Upper lobe of left lung (tissue), 6 donors: ENCODE results near the gene ACOXL. TPM values are rescaled to one million over a fixed set of nuclear protein-coding genes. Genes with fewer than 3 reads are reported as not detected.
A peak's percentile ranks its signal among the peaks of the same experiment; 100 is the strongest.

Source experiments
- ATAC-seq, 2 donors: fragments of 200-7000 bp; cut with Tn5 transposase; one replicate each; pipeline ENCODE4 v1.9.1; 2022; ENCODE audit warnings: mild to moderate bottlenecking in 2 of 2, moderate library complexity in 2 of 2; ENCODE audit not compliant: low FRiP score in 2 of 2
- DNase-seq, 2 donors: peaks; one replicate each; pipeline ENCODE4 v3.0.0-alpha.2; 2019 to 2020
- H3K27ac ChIP-seq, 4 donors: fragments of 200-600 bp; sonication (generic); one replicate each; pipeline ENCODE4 v1.5.1; 2016 to 2019
- H3K27me3 ChIP-seq, 4 donors: fragments of 200-600 bp; sonication (generic); one replicate each; pipeline ENCODE4 v1.5.1; 2017 to 2019
- H3K36me3 ChIP-seq, 4 donors: fragments of 200-600 bp; sonication (generic); one replicate each; pipeline ENCODE4 v1.5.1; 2016 to 2019
- H3K4me1 ChIP-seq, 4 donors: fragments of 200-600 bp; sonication (generic); one replicate each; pipeline ENCODE4 v1.5.1; 2018 to 2019
- H3K4me3 ChIP-seq, 4 donors: fragments of 200-600 bp; sonication (generic); one replicate each; pipeline ENCODE4 v1.5.1; 2017 to 2019; ENCODE audit warnings: mild to moderate bottlenecking in 2 of 4, moderate library complexity in 1 of 4
- H3K9me3 ChIP-seq, 4 donors: fragments of 200-600 bp; sonication (generic); one replicate each; pipeline ENCODE4 v1.5.1; 2018 to 2019
- CTCF ChIP-seq, 6 experiments: fragments of 450-650 bp in 4 of 6; fragments of 200-600 bp in 2 of 6; sonication (generic) in 2 of 6; IDR thresholded peaks; one replicate each; pipeline ENCODE4 v1.5.1; 2016 to 2019; ENCODE audit warnings: antibody characterized with exemption in 6 of 6
- EP300 ChIP-seq, 4 donors: sonication (generic); formaldehyde crosslinking; IDR thresholded peaks; one replicate each; pipeline ENCODE4 v1.5.1; 2017; ENCODE audit warnings: antibody characterized with exemption in 4 of 4, control low read depth in 2 of 4
- POLR2A ChIP-seq, 4 donors: fragments of 450-650 bp; IDR thresholded peaks; one replicate each; pipeline ENCODE4 v1.5.1; 2016 to 2017; ENCODE audit warnings: antibody characterized with exemption in 4 of 4, mild to moderate bottlenecking in 2 of 4
- POLR2AphosphoS5 ChIP-seq, 2 donors: sonication (generic); formaldehyde crosslinking; IDR thresholded peaks; one replicate each; pipeline ENCODE4 v1.5.1; 2017; ENCODE audit warnings: antibody characterized with exemption in 2 of 2
- WGBS, 2 donors: methylation state at CpG; one replicate each; pipeline ENCODE4 v1.1.5; 2017 to 2018; 5-methylcytosine and 5-hydroxymethylcytosine counted together
- total RNA-seq, 6 donors: library from RNA; depleted of rRNA in 4 of 6; stranded (reverse); fragments of >200 nt in 4 of 6; gene quantifications; one replicate each; pipeline versions ENCODE4 v1.1.0 to v1.2.1, GENCODE V29; 2016 to 2021
- donor health status: DM: no; HTN: no; CAD: no; lungs with moderate emphysema.
- donor health status: DM: no; HTN: yes; CAD: no; lungs with severe emphysema.

The ACOXL gene
- total RNA-seq, 6 donors from 2014 or later: 30.2 to 128 (median 38.0) TPM

DNA sequence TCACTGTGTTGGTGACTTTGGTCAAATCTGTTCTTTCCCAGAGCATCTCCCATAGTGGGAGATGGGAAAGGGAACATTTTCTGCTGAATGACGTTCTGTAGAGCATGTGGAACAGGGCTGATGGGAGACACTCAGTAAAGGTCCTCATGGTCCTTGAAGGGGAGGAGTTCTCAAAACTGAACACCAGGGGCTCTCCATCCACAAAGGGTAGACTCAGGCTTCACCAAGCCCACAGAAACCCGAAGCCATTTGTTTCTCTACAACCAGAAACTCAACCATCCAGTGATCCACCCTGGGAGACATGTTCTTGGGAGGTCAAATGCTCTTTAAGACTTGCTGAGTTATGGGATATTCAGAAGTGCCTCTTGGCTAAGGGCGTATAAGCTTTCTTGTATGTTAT is 131.8 kb downstream of the ACOXL start:
- Histone ChIP-seq H3K27ac (no peak overlapping the region), H3K9me3 (no peaks in the 10 kb centered on the region), H3K36me3 (no peaks in the 10 kb centered on the region), H3K4me3 (no peak overlapping the region), H3K4me1 (no peaks in the 10 kb centered on the region), H3K27me3 (no peaks in the 10 kb centered on the region)
- no peak for DNase-seq
- 89 to 97% methylated on average over 3 of the region's 3 CpGs for WGBS, 2 donors
- peak in 1 of 2 donors; percentile 13 for ATAC-seq
- TF ChIP-seq EP300 (IDR thresholded peaks at IDR 0.05): no peak
- no peak for TF ChIP-seq POLR2A (IDR thresholded peaks at IDR 0.05)
- TF ChIP-seq POLR2AphosphoS5 (IDR thresholded peaks at IDR 0.05): no peak
- no peak for TF ChIP-seq CTCF (IDR thresholded peaks at IDR 0.05)

- Histone ChIP-seq H3K4me1 (no peaks in the 10 kb centered on the region), H3K27me3 (no peaks in the 10 kb centered on the region), H3K4me3 (no peak overlapping the region), H3K27ac (no peak overlapping the region), H3K9me3 (no peaks in the 10 kb centered on the region), H3K36me3 (no peaks in the 10 kb centered on the region)
- 84 to 94% methylated on average over 4 to 5 of the region's 5 CpGs for WGBS, 2 donors
- ATAC-seq (no peak), DNase-seq (no peak)
- no peak for TF ChIP-seq EP300 (IDR thresholded peaks at IDR 0.05)
Observed at GRCh38 chr2:110864731-110865130, 132.4 kb downstream of the ACOXL start.

GRCh38 chr2:110865188-110865587 is 132.8 kb downstream of the ACOXL start:
- Histone ChIP-seq H3K4me1 (no peaks in the 10 kb centered on the region), H3K27ac (no peak overlapping the region), H3K9me3 (no peaks in the 10 kb centered on the region), H3K36me3 (no peaks in the 10 kb centered on the region), H3K4me3 (no peak overlapping the region), H3K27me3 (no peaks in the 10 kb centered on the region)
- DNase-seq (no peak), ATAC-seq (no peak)
- no peak for TF ChIP-seq POLR2A (IDR thresholded peaks at IDR 0.05)
- no peak for TF ChIP-seq EP300 (IDR thresholded peaks at IDR 0.05)
- no peak for TF ChIP-seq CTCF (IDR thresholded peaks at IDR 0.05)
- no peak for TF ChIP-seq POLR2AphosphoS5 (IDR thresholded peaks at IDR 0.05)
- 79 to 88% methylated on average over 5 of the region's 5 CpGs for WGBS, 2 donors

DNA sequence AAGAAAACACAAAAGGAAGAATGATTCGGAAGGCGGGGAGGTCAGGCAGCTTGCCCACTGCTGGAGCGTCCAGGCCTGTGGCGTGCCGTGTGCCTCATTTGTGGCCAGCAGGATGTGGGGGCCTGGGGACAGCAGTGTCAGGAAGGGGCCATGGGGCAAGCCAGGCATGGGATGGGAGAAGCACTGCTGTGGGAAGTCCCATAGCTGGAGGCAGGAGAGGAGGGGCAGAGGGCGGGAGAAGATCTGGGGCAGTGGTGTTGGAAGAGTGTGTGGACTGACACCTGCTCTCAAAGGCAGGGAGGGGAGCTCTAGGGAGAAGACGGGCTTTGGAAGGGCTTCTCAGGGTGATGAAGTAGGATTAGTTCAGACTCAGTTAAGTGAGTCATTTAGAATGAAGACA is 133.7 kb downstream of the ACOXL start:
- H3K4me1 ChIP-seq: no peaks in the 10 kb centered on the region
- DNase-seq (no peak), ATAC-seq (no peak)
- H3K9me3 ChIP-seq: no peaks in the 10 kb centered on the region
- no peak for TF ChIP-seq POLR2AphosphoS5 (IDR thresholded peaks at IDR 0.05)
- no peak for TF ChIP-seq POLR2A (IDR thresholded peaks at IDR 0.05)
- TF ChIP-seq EP300 (IDR thresholded peaks at IDR 0.05): no peak
- TF ChIP-seq CTCF (IDR thresholded peaks at IDR 0.05): no peak
- H3K27me3 ChIP-seq: no peaks in the 10 kb centered on the region
- H3K4me3 ChIP-seq: no peak overlapping the region
- no peaks in the 10 kb centered on the region for H3K36me3 ChIP-seq
- WGBS, 2 donors: 71 to 73% methylated on average over 7 of the region's 7 CpGs
- H3K27ac ChIP-seq: no peak overlapping the region

- TF ChIP-seq POLR2A (IDR thresholded peaks at IDR 0.05) (no peak), EP300 (IDR thresholded peaks at IDR 0.05) (no peak), CTCF (IDR thresholded peaks at IDR 0.05) (no peak), POLR2AphosphoS5 (IDR thresholded peaks at IDR 0.05) (no peak)
- DNase-seq (no peak), ATAC-seq (no peak)
- Histone ChIP-seq H3K4me1 (no peaks in the 10 kb centered on the region), H3K27me3 (no peaks in the 10 kb centered on the region), H3K4me3 (no peak overlapping the region), H3K27ac (no peak overlapping the region), H3K36me3 (no peaks in the 10 kb centered on the region), H3K9me3 (no peaks in the 10 kb centered on the region)
- WGBS, 2 donors: 76 to 82% methylated on average over 8 of the region's 8 CpGs
Observed at GRCh38 chr2:110866466-110866865, 134.1 kb downstream of the ACOXL start.
